Heart left ventricle (tissue), 13 donors: Measurements from ENCODE around the gene ARPP19.

Source experiments
- POLR2A ChIP-seq, 2 donors: fragments of 450-650 bp; IDR thresholded peaks; one replicate each; pipeline ENCODE4 v1.6.1; 2017; ENCODE audit warnings: antibody characterized with exemption in 2 of 2, mild to moderate bottlenecking in 2 of 2, moderate library complexity in 2 of 2
- TF ChIP-seq, protein P1 (sequence below), 12 donors: fragments of 200-600 bp; sonication (generic) in 4 of 12; IDR thresholded peaks; one replicate each; pipeline versions ENCODE4 v1.5.0 to v1.8.0; 2018 to 2022; ENCODE audit warnings: antibody characterized with exemption in 12 of 12, mild to moderate bottlenecking in 5 of 12
- donor health status: ischemic (EF 13 %, LVEDD 7.1; RV severe dilation, severe dysfunction).
- donor health status: DM: no; HTN: yes; CAD: no.
- donor health status: DM: no; HTN: no; CAD: no.
- donor health status: ischemic (EF 25% LVEDD 6.9; RV normal size, moderate dysfunction).
- donor health status: ischemic (EF 25% LVEDD 5.7; RV mildly dilated, moderate dysfunction).
- donor health status: ischemic (EF 35%, LVEDD 5.7; RV mildly dilated, moderate dysfunction).
- donor health status: nonischemic (EF 11% LVEDD 7.7; RV severe dilation, severe dysfunction).
- donor health status: DM: yes; HTN: yes; CAD: no.
- donor health status: PGD.
- donor health status: ischemic (EF 29% LVEDD 5.4; RV normal size, mild dysfunction).
- donor health status: nonischemic (EF 23%, LVEDD 6.1; RV moderate dilation, normal function).

DNA sequence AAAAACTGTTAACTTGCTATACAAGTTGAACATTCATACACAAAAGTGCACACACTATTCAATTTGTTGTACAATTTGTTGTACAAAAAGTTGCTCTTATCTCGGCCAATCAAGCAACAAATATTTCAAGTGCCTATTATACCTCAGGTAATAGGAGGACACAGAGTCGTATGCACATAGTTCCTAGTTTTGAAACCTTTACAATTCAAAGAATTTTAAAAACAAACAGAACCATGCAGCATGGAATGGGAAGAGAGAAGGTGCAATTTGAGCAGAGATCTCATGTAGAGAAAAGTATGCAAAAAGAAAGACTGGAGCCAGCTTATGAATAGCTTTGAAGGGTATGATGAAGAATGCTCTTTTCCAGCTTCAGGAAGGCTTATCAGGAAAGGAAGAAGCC is 46.5 kb upstream of the ARPP19 start:
- TF ChIP-seq, protein P1, sequence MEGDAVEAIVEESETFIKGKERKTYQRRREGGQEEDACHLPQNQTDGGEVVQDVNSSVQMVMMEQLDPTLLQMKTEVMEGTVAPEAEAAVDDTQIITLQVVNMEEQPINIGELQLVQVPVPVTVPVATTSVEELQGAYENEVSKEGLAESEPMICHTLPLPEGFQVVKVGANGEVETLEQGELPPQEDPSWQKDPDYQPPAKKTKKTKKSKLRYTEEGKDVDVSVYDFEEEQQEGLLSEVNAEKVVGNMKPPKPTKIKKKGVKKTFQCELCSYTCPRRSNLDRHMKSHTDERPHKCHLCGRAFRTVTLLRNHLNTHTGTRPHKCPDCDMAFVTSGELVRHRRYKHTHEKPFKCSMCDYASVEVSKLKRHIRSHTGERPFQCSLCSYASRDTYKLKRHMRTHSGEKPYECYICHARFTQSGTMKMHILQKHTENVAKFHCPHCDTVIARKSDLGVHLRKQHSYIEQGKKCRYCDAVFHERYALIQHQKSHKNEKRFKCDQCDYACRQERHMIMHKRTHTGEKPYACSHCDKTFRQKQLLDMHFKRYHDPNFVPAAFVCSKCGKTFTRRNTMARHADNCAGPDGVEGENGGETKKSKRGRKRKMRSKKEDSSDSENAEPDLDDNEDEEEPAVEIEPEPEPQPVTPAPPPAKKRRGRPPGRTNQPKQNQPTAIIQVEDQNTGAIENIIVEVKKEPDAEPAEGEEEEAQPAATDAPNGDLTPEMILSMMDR (IDR thresholded peaks at IDR 0.05): no peak
- no peak for TF ChIP-seq POLR2A (IDR thresholded peaks at IDR 0.05)
